ENCODE data around the gene RYR3.

RYR3 gene

DNA sequence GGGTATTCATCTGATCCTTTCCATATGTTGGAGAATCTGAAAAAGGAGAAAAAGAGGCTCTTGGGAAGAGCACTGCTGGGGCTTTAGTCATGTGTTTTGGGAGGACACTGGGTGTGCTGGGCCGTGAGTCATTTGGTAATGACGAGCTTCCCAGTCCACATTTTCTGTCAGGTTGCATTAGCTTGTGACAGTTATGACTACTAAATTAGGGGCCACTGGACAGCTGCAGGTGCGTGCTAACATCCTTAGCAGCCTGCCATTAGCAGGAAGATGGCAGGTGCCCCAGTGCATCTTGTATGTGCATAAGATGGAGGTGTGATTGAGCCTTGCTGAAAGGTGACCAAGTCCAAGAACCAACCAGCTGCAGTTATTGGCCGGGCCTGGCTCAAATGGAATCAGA lies 242.4 kb downstream of the RYR3 start:
- Histone ChIP-seq H3K4me3 (ENCODE audit: low read length in 2 of 2) (no peak overlapping the region), H2AFZ (ENCODE audit: low read length) (no peak overlapping the region), H3K79me1 (ENCODE audit: low read depth, low read length) (no peaks in the 10 kb centered on the region), H2BK12ac (ENCODE audit: low read length) (no peak overlapping the region), H3K14ac (ENCODE audit: low read length) (peak overlapping the region; percentile 63), H3K27ac (replicated peaks; ENCODE audit: low read length) (no peak overlapping the region), H3K9me3 (replicated peaks in 1 of 2; ENCODE audit: control insufficient read depth in 2 of 2, insufficient read depth in 1 of 2, low read depth in 1 of 2, low read length in 2 of 2) (no peaks in the 10 kb centered on the region), H3K4me2 (ENCODE audit: insufficient read depth, low read length, poor library complexity, severe bottlenecking) (no peak overlapping the region), H3K36me3 (replicated peaks in 1 of 2; ENCODE audit: control insufficient read depth in 2 of 2, insufficient read depth in 2 of 2, low read length in 2 of 2) (no peaks in the 10 kb centered on the region), H3K9ac (ENCODE audit: low read depth, low read length, poor library complexity) (no peak overlapping the region), H3K23ac (ENCODE audit: low read depth, low read length, poor library complexity) (no peak overlapping the region), H2BK15ac (ENCODE audit: low read length) (no peak overlapping the region), H3K27me3 (ENCODE audit: control insufficient read depth in 3 of 3, insufficient read depth in 3 of 3, low read depth in 1 of 3, low read length in 3 of 3) (no peaks in the 10 kb centered on the region), H3K4me1 (ENCODE audit: control insufficient read depth in 2 of 2, insufficient read depth in 1 of 2, low read depth in 1 of 2, low read length in 2 of 2) (no peaks in the 10 kb centered on the region), H2BK5ac (ENCODE audit: low read length) (peak overlapping the region; percentile 7), H4K91ac (ENCODE audit: low read depth, low read length, poor library complexity) (no peak overlapping the region), H2BK120ac (ENCODE audit: low read depth, low read length) (no peak overlapping the region), H2AK5ac (ENCODE audit: low read depth, low read length) (no peak overlapping the region), H3K18ac (ENCODE audit: low read length) (no peak overlapping the region), H3K4ac (ENCODE audit: low read length) (no peak overlapping the region), H4K8ac (ENCODE audit: low read depth, low read length) (no peak overlapping the region)
- no peak for DNase-seq (ENCODE audit: low spot score)
- WGBS, 2 donors (ENCODE audit: extremely low coverage in 2 of 2, insufficient read length in 2 of 2, insufficient replicate concordance in 1 of 2) = no CpG with 5 or more reads among the region's 4 CpGs

GRCh38 chr15:33559207-33559890 lies 248.6 kb downstream of the RYR3 start:
- Histone ChIP-seq H3K14ac (ENCODE audit: low read length) (no peak overlapping the region), H3K27ac (replicated peaks; ENCODE audit: low read length) (no peak overlapping the region), H3K18ac (ENCODE audit: low read length) (no peak overlapping the region), H2BK5ac (ENCODE audit: low read length) (no peak overlapping the region), H3K4ac (ENCODE audit: low read length) (no peak overlapping the region), H4K91ac (ENCODE audit: low read depth, low read length, poor library complexity) (no peak overlapping the region), H2BK12ac (ENCODE audit: low read length) (no peak overlapping the region), H2BK120ac (ENCODE audit: low read depth, low read length) (no peak overlapping the region), H4K8ac (ENCODE audit: low read depth, low read length) (no peak overlapping the region), H3K36me3 (replicated peaks in 1 of 2; ENCODE audit: control insufficient read depth in 2 of 2, insufficient read depth in 2 of 2, low read length in 2 of 2) (no peaks in the 10 kb centered on the region), H2AFZ (ENCODE audit: low read length) (no peak overlapping the region), H3K4me3 (ENCODE audit: low read length in 2 of 2) (no peak overlapping the region), H3K4me2 (ENCODE audit: insufficient read depth, low read length, poor library complexity, severe bottlenecking) (no peak overlapping the region), H3K23ac (ENCODE audit: low read depth, low read length, poor library complexity) (no peak overlapping the region), H3K9me3 (replicated peaks in 1 of 2; ENCODE audit: control insufficient read depth in 2 of 2, insufficient read depth in 1 of 2, low read depth in 1 of 2, low read length in 2 of 2) (no peaks in the 10 kb centered on the region), H3K27me3 (ENCODE audit: control insufficient read depth in 3 of 3, insufficient read depth in 3 of 3, low read depth in 1 of 3, low read length in 3 of 3) (no peaks in the 10 kb centered on the region), H2BK15ac (ENCODE audit: low read length) (no peak overlapping the region), H3K9ac (ENCODE audit: low read depth, low read length, poor library complexity) (no peak overlapping the region), H3K4me1 (ENCODE audit: control insufficient read depth in 2 of 2, insufficient read depth in 1 of 2, low read depth in 1 of 2, low read length in 2 of 2) (peaks cover 0 to 2% of the 10 kb centered on the region in 2 donors), H3K79me1 (ENCODE audit: low read depth, low read length) (no peaks in the 10 kb centered on the region), H2AK5ac (ENCODE audit: low read depth, low read length) (no peak overlapping the region)
- no peak for DNase-seq (ENCODE audit: low spot score)
- WGBS, 2 donors (ENCODE audit: extremely low coverage in 2 of 2, insufficient read length in 2 of 2, insufficient replicate concordance in 1 of 2) = no CpG with 5 or more reads among the region's 3 CpGs

GRCh38 chr15:33561407-33561806 lies 250.6 kb downstream of the RYR3 start:
- H3K36me3 ChIP-seq (replicated peaks in 1 of 2; ENCODE audit: control insufficient read depth in 2 of 2, insufficient read depth in 2 of 2, low read length in 2 of 2) = no peaks in the 10 kb centered on the region
- WGBS, 2 donors (ENCODE audit: extremely low coverage in 2 of 2, insufficient read length in 2 of 2, insufficient replicate concordance in 1 of 2) = no CpG with 5 or more reads among the region's 3 CpGs
- DNase-seq (ENCODE audit: low spot score) = no peak
- H3K9me3 ChIP-seq (replicated peaks in 1 of 2; ENCODE audit: control insufficient read depth in 2 of 2, insufficient read depth in 1 of 2, low read depth in 1 of 2, low read length in 2 of 2) = no peaks in the 10 kb centered on the region
- H3K23ac ChIP-seq (ENCODE audit: low read depth, low read length, poor library complexity) = no peak overlapping the region
- no peak overlapping the region for H2AK5ac ChIP-seq (ENCODE audit: low read depth, low read length)
- H2AFZ ChIP-seq (ENCODE audit: low read length) = no peak overlapping the region
- H2BK12ac ChIP-seq (ENCODE audit: low read length) = no peak overlapping the region
- H3K4me2 ChIP-seq (ENCODE audit: insufficient read depth, low read length, poor library complexity, severe bottlenecking) = no peak overlapping the region
- H4K8ac ChIP-seq (ENCODE audit: low read depth, low read length) = no peak overlapping the region
- H3K27ac ChIP-seq (replicated peaks; ENCODE audit: low read length) = no peak overlapping the region
- no peaks in the 10 kb centered on the region for H3K27me3 ChIP-seq (ENCODE audit: control insufficient read depth in 3 of 3, insufficient read depth in 3 of 3, low read depth in 1 of 3, low read length in 3 of 3)
- H2BK15ac ChIP-seq (ENCODE audit: low read length) = no peak overlapping the region
- no peak overlapping the region for H2BK120ac ChIP-seq (ENCODE audit: low read depth, low read length)
- peaks cover 0 to 2% of the 10 kb centered on the region in 2 donors for H3K4me1 ChIP-seq (ENCODE audit: control insufficient read depth in 2 of 2, insufficient read depth in 1 of 2, low read depth in 1 of 2, low read length in 2 of 2)
- no peak overlapping the region for H3K14ac ChIP-seq (ENCODE audit: low read length)
- H2BK5ac ChIP-seq (ENCODE audit: low read length) = no peak overlapping the region
- H3K9ac ChIP-seq (ENCODE audit: low read depth, low read length, poor library complexity) = no peak overlapping the region
- no peak overlapping the region for H3K4ac ChIP-seq (ENCODE audit: low read length)
- no peak overlapping the region for H4K91ac ChIP-seq (ENCODE audit: low read depth, low read length, poor library complexity)
- no peak overlapping the region for H3K18ac ChIP-seq (ENCODE audit: low read length)
- no peak overlapping the region for H3K4me3 ChIP-seq (ENCODE audit: low read length in 2 of 2)
- no peaks in the 10 kb centered on the region for H3K79me1 ChIP-seq (ENCODE audit: low read depth, low read length)

DNA sequence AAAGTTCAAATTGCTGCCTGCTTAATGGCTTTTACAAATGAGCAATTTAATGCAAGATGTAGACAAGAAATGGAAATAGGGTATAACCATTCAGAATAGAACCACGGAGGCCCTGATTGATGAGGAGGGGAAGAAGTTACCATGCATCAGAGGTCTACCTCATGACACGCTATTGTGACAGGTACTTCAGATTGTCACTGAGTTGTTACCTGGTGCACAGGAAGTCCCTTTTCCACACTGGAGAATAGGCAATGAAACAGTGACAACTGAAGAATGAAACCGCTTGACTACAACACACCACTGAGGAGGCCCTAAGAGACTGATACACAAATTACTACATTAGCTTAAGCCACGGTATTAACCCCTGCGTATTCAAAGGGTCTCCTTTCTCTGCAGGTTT lies 251.2 kb downstream of the RYR3 start:
- H3K9me3 ChIP-seq (replicated peaks in 1 of 2; ENCODE audit: control insufficient read depth in 2 of 2, insufficient read depth in 1 of 2, low read depth in 1 of 2, low read length in 2 of 2) = no peaks in the 10 kb centered on the region
- H3K23ac ChIP-seq (ENCODE audit: low read depth, low read length, poor library complexity) = no peak overlapping the region
- H3K18ac ChIP-seq (ENCODE audit: low read length) = no peak overlapping the region
- DNase-seq (ENCODE audit: low spot score) = no peak
- H3K4ac ChIP-seq (ENCODE audit: low read length) = no peak overlapping the region
- no peak overlapping the region for H2AK5ac ChIP-seq (ENCODE audit: low read depth, low read length)
- no peaks in the 10 kb centered on the region for H3K27me3 ChIP-seq (ENCODE audit: control insufficient read depth in 3 of 3, insufficient read depth in 3 of 3, low read depth in 1 of 3, low read length in 3 of 3)
- H3K27ac ChIP-seq (replicated peaks; ENCODE audit: low read length) = no peak overlapping the region
- H3K4me2 ChIP-seq (ENCODE audit: insufficient read depth, low read length, poor library complexity, severe bottlenecking) = no peak overlapping the region
- no CpG with 5 or more reads among the region's 5 CpGs for WGBS, 2 donors (ENCODE audit: extremely low coverage in 2 of 2, insufficient read length in 2 of 2, insufficient replicate concordance in 1 of 2)
- no peak overlapping the region for H2AFZ ChIP-seq (ENCODE audit: low read length)
- H3K79me1 ChIP-seq (ENCODE audit: low read depth, low read length) = no peaks in the 10 kb centered on the region
- H4K91ac ChIP-seq (ENCODE audit: low read depth, low read length, poor library complexity) = no peak overlapping the region
- no peak overlapping the region for H2BK15ac ChIP-seq (ENCODE audit: low read length)
- peaks cover 0 to 2% of the 10 kb centered on the region in 2 donors for H3K4me1 ChIP-seq (ENCODE audit: control insufficient read depth in 2 of 2, insufficient read depth in 1 of 2, low read depth in 1 of 2, low read length in 2 of 2)
- H4K8ac ChIP-seq (ENCODE audit: low read depth, low read length) = no peak overlapping the region
- no peak overlapping the region for H3K4me3 ChIP-seq (ENCODE audit: low read length in 2 of 2)
- H3K14ac ChIP-seq (ENCODE audit: low read length) = no peak overlapping the region
- H2BK5ac ChIP-seq (ENCODE audit: low read length) = no peak overlapping the region
- H2BK120ac ChIP-seq (ENCODE audit: low read depth, low read length) = no peak overlapping the region
- H3K36me3 ChIP-seq (replicated peaks in 1 of 2; ENCODE audit: control insufficient read depth in 2 of 2, insufficient read depth in 2 of 2, low read length in 2 of 2) = no peaks in the 10 kb centered on the region
- no peak overlapping the region for H2BK12ac ChIP-seq (ENCODE audit: low read length)
- H3K9ac ChIP-seq (ENCODE audit: low read depth, low read length, poor library complexity) = no peak overlapping the region

Data from neuronal stem cell (in vitro differentiated cells).